ENCODE measurements around the gene NUBP2. TPM values are rescaled to one million over a fixed set of nuclear protein-coding genes. Genes with fewer than 3 reads are reported as not detected.
A peak's percentile ranks its signal among the peaks of the same experiment; 100 is the strongest.

The NUBP2 gene
- total RNA-seq, 1 donor from 2014 or later: 66.1 TPM

DNA sequence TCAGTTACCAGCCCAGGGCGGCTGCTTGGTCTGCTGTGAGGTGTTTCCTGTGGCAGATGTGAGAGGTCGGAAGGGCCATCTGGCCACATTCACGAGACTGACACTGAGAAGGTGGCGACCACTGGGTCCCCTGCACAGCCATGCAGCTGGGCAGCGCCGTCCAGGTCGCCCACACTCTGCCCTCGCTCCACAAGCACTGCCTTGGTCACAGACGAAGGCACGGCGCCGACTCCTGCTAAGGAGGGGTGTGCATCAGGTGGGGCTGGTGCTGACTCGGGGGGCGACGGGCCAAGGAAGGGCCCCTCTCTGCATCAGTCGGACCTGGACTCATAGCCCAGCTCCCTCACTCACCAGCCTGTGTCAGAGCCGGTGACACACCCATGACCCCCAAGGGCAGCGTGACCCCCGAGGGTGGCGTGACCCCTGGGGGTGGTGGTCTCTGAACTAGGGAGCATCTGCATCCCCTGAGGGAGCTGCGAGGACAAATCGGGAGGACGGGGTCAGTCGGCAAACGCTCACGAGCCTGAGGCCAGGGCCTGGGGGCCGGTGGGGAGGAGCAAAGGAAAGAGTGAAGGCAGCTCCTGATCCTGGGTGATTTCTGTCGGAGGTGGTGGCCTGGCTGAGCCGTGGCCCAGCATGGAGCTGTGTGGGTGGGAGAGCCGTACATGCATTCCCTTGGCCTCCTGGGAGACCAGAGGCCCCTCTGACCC, 41.8 kb upstream of the NUBP2 start:
- H3K27ac Mint-ChIP-seq (ENCODE audit: unreplicated experiment): no peak overlapping the region
- peak overlapping the region; percentile 56 for H3K4me3 Mint-ChIP-seq (ENCODE audit: unreplicated experiment)
- peaks cover 7% of the 10 kb centered on the region for H3K36me3 Mint-ChIP-seq (ENCODE audit: unreplicated experiment)
- peaks cover 3% of the 10 kb centered on the region for H3K9me3 Mint-ChIP-seq (ENCODE audit: unreplicated experiment)
- DNase-seq: no peak
- TF ChIP-seq, protein P1, sequence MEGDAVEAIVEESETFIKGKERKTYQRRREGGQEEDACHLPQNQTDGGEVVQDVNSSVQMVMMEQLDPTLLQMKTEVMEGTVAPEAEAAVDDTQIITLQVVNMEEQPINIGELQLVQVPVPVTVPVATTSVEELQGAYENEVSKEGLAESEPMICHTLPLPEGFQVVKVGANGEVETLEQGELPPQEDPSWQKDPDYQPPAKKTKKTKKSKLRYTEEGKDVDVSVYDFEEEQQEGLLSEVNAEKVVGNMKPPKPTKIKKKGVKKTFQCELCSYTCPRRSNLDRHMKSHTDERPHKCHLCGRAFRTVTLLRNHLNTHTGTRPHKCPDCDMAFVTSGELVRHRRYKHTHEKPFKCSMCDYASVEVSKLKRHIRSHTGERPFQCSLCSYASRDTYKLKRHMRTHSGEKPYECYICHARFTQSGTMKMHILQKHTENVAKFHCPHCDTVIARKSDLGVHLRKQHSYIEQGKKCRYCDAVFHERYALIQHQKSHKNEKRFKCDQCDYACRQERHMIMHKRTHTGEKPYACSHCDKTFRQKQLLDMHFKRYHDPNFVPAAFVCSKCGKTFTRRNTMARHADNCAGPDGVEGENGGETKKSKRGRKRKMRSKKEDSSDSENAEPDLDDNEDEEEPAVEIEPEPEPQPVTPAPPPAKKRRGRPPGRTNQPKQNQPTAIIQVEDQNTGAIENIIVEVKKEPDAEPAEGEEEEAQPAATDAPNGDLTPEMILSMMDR (IDR thresholded peaks at IDR 0.05; ENCODE audit: partially characterized antibody, unreplicated experiment): no peak
- H3K27me3 Mint-ChIP-seq (ENCODE audit: unreplicated experiment): peaks cover 6% of the 10 kb centered on the region
- no peaks in the 10 kb centered on the region for H3K4me1 Mint-ChIP-seq (ENCODE audit: low read depth, unreplicated experiment)

DNA sequence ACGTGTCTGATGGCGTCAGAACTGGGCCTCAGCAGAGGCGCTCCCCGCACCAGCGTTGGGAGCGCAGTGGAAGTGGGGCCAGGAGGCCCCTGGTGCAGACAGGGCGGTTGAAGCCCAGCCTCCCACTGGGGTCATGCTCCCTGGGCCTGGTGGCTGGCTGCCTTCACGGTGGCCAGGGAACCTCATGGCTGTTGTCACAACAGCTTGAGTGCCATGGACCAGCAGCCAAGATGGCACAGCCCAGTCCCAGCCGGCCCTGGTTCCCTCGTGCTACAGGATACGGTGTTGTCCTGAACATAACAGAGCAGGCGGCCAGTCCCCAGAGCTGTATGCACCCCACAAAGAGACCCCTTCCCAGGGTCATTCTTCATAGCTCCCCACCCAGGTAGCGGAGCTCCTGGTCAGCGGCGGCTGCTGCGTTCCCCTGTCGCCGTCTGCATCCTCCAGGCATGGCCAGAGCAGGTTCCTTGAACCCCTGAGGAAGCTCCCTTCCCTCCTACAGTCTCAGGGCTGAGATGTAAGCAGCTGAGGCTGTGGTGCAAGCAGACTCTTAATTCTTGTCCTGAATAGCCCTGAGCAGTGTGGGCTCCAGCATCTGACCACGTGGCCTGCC, 41.1 kb upstream of the NUBP2 start:
- Mint-ChIP-seq H3K36me3 (ENCODE audit: unreplicated experiment) (peaks cover 7% of the 10 kb centered on the region), H3K9me3 (ENCODE audit: unreplicated experiment) (peaks cover 3% of the 10 kb centered on the region), H3K27ac (ENCODE audit: unreplicated experiment) (peak overlapping the region; percentile 52), H3K4me3 (ENCODE audit: unreplicated experiment) (peak overlapping the region; percentile 56), H3K27me3 (ENCODE audit: unreplicated experiment) (peaks cover 6% of the 10 kb centered on the region), H3K4me1 (ENCODE audit: low read depth, unreplicated experiment) (no peaks in the 10 kb centered on the region)
- DNase-seq: peak; percentile 12
- TF ChIP-seq, protein P1 (IDR thresholded peaks at IDR 0.05; ENCODE audit: partially characterized antibody, unreplicated experiment): no peak

DNA sequence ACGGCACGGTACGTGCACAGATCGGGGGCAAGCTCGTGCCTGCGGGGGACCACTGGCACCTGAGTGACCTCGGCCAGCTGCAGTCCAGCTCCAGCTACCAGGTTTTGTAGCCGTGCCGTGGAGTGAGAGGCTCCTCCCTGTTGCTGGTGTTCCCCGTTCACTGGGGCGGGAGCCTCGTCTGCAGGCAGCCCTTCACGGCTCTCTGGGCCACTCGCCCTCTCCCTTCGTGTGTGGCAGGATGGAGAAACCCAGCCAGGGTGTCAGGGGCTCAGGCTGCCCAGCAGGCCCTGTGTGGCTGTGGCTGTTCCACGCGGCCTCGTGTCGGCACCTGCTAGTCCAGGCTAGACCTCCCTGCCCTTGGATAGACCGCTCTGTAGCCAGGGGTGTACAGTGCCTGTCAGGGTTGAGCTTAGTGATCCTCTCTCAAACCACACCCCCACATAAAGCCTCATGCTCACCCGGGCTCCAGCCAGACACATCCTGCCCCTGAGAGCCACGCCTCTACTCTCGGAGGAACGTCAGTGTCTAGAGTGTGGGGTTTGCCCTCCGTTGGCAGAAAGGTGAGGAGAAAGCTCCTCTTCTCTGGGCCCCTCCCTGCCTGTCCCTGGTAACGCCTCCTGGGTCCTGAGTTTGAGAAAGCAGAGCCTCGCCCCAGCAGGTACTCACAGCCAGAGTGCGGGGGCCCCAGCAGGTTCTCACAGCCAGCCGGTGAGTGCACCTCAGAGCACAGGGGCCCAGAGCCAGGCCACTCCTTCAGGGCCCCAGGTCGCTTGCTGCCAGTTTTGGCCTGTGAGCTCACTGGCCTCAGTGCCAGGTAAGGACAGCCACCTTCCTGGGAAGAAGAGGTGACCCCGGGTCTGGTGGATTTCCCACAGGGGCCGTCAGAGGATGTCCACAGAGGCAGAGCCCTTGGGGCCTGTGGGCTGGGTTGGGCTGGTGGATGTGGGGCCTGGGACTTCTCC, 39.1 kb upstream of the NUBP2 start:
- peaks cover 6% of the 10 kb centered on the region for H3K27me3 Mint-ChIP-seq (ENCODE audit: unreplicated experiment)
- DNase-seq: peak; percentile 16
- no peak overlapping the region for H3K4me3 Mint-ChIP-seq (ENCODE audit: unreplicated experiment)
- no peaks in the 10 kb centered on the region for H3K4me1 Mint-ChIP-seq (ENCODE audit: low read depth, unreplicated experiment)
- peaks cover 7% of the 10 kb centered on the region for H3K36me3 Mint-ChIP-seq (ENCODE audit: unreplicated experiment)
- H3K27ac Mint-ChIP-seq (ENCODE audit: unreplicated experiment): no peak overlapping the region
- peaks cover 6% of the 10 kb centered on the region for H3K9me3 Mint-ChIP-seq (ENCODE audit: unreplicated experiment)
- TF ChIP-seq, protein P1 (IDR thresholded peaks at IDR 0.05; ENCODE audit: partially characterized antibody, unreplicated experiment): no peak

- TF ChIP-seq, protein P1 (IDR thresholded peaks at IDR 0.05; ENCODE audit: partially characterized antibody, unreplicated experiment): no peak
- peak; percentile 21 for DNase-seq
- H3K27ac Mint-ChIP-seq (ENCODE audit: unreplicated experiment): no peak overlapping the region
- H3K27me3 Mint-ChIP-seq (ENCODE audit: unreplicated experiment): peaks cover 6% of the 10 kb centered on the region
- H3K4me1 Mint-ChIP-seq (ENCODE audit: low read depth, unreplicated experiment): no peaks in the 10 kb centered on the region
- H3K9me3 Mint-ChIP-seq (ENCODE audit: unreplicated experiment): peaks cover 9% of the 10 kb centered on the region
- H3K36me3 Mint-ChIP-seq (ENCODE audit: unreplicated experiment): peaks cover 7% of the 10 kb centered on the region
- H3K4me3 Mint-ChIP-seq (ENCODE audit: unreplicated experiment): no peak overlapping the region
These were observed 38.4 kb upstream of the NUBP2 start for GRCh38 chr16:1744338-1744840.

Data from glutamatergic neuron (in vitro differentiated cells).